ENCODE results near the gene NEURL2. TPM values are rescaled to one million over a fixed set of nuclear protein-coding genes. Genes with fewer than 3 reads are reported as not detected.
A peak's percentile ranks its signal among the peaks of the same experiment; 100 is the strongest.

NEURL2 gene
- 6.8 and 7.0 TPM in 2 replicates for total RNA-seq (ENCODE audit: low replicate concordance)

- TF ChIP-seq, protein P1, sequence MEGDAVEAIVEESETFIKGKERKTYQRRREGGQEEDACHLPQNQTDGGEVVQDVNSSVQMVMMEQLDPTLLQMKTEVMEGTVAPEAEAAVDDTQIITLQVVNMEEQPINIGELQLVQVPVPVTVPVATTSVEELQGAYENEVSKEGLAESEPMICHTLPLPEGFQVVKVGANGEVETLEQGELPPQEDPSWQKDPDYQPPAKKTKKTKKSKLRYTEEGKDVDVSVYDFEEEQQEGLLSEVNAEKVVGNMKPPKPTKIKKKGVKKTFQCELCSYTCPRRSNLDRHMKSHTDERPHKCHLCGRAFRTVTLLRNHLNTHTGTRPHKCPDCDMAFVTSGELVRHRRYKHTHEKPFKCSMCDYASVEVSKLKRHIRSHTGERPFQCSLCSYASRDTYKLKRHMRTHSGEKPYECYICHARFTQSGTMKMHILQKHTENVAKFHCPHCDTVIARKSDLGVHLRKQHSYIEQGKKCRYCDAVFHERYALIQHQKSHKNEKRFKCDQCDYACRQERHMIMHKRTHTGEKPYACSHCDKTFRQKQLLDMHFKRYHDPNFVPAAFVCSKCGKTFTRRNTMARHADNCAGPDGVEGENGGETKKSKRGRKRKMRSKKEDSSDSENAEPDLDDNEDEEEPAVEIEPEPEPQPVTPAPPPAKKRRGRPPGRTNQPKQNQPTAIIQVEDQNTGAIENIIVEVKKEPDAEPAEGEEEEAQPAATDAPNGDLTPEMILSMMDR (IDR thresholded peaks at IDR 0.05; ENCODE audit: insufficient read depth, low read length) = no peak
- peak within 1 kb of the TSS; percentile 85 for H3K4me3 ChIP-seq (ENCODE audit: low read depth, low read length)
- DNase-seq (ENCODE audit: low read depth) = peak; percentile 93
These were observed at the start of gene NEURL2, which contains the start of gene CTSA for GRCh38 chr20:45890985-45891983. TSS of gene NEURL2 (minus strand) at chr20:45891208. CDS start at chr20:45890991, 217 bp downstream. TSS of gene CTSA (plus strand) at chr20:45891335. CDS start at chr20:45891569, 234 bp downstream.

DNA sequence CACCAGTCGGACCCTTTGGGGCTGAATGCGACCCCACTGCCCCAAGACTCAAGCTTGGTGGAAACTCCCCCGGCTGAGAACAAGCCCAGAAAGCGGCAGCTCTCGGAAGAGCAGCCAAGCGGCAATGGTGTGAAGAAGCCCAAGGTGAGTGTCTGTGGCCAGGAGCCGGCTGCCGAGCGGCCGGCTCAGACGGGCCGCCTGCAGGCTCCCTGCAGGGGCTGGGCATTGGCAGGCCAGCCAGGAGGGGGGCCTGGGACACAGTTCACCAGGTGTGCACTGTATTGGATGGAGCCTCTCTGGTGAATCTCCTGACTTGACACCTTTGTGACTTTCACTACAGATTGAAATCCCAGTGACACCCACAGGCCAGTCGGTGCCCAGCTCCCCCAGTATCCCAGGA lies 49.5 kb upstream of the NEURL2 start:
- no peak overlapping the region for H3K4me3 ChIP-seq (ENCODE audit: low read depth, low read length)
- DNase-seq (ENCODE audit: low read depth) = no peak
- TF ChIP-seq, protein P1 (IDR thresholded peaks at IDR 0.05; ENCODE audit: insufficient read depth, low read length) = no peak

DNA sequence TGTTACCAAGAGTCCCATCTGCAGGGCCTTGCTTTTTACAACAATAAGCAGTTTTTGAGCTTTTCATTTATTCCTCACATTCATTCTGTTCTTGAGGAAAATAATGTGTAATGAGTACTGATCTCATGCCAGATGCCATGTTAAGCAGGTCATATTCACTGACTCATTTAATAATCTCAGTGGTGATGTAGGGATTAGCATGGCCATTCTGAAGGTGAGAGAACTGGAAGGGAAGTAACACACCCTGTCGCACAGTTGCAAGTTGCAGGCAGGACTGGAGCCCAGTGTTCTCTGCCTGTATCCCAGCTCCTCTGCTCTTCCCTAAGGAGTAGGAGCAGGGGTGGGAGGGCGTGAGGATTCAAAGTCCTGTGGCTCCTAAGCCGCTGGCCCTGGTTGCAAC lies 49.0 kb upstream of the NEURL2 start:
- no peak for DNase-seq (ENCODE audit: low read depth)
- no peak overlapping the region for H3K4me3 ChIP-seq (ENCODE audit: low read depth, low read length)
- TF ChIP-seq, protein P1 (IDR thresholded peaks at IDR 0.05; ENCODE audit: insufficient read depth, low read length) = no peak

- DNase-seq (ENCODE audit: low read depth) = no peak
- TF ChIP-seq, protein P1 (IDR thresholded peaks at IDR 0.05; ENCODE audit: insufficient read depth, low read length) = no peak
- H3K4me3 ChIP-seq (ENCODE audit: low read depth, low read length) = no peak overlapping the region
These were observed 47.9 kb upstream of the NEURL2 start for GRCh38 chr20:45938727-45939438.

DNA sequence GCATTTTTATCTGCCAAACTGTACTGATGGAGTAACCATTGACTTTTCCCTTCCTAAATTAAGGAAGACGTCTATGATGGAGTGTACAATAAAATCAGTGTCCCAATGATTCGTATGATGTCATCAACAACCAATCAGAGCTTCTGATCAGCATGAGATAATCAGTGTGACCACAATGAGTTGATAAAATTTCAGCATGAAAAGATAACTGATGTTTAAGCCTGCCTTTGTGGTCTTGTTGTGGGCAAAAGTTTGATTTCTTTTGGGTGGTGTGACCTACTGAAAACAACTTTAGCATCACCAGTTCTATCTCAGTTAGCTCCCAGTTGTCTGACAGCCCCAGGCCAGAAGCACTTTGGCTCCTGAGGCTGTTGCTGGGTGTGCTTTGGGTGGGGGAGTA lies 46.8 kb upstream of the NEURL2 start:
- DNase-seq (ENCODE audit: low read depth) = no peak
- H3K4me3 ChIP-seq (ENCODE audit: low read depth, low read length) = no peak overlapping the region
- TF ChIP-seq, protein P1 (IDR thresholded peaks at IDR 0.05; ENCODE audit: insufficient read depth, low read length) = no peak

DNA sequence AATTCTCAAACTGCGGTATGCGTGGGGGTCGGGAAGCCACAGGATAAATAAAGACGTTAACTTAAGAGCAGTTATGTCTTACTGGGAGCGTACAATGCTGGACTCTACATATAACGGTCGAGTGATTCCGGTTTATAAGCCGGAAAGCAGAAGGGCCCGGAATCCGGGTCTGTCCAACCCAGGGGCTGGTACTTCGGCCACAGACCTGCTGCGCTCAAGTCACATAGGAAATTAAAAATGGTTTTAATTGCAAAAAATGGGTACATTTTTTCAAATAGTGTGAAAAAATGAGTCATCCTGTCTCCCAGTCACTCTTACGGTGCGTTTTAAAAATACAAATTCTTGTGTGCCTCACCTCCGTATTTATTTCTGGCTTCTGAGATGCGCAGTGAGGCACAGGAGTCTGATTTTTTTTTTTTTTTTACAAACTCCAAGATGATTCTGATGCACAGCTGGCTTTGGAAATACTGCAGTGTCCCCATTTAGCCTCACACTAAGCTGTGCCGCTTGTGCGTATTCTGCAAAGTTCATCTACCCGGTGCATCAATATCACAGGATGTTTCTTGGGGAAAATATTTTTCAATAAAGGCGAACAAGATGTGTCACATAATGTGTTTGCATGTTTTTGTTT lies 44.5 kb upstream of the NEURL2 start:
- peak overlapping the region; percentile 71 for H3K4me3 ChIP-seq (ENCODE audit: low read depth, low read length)
- no peak for DNase-seq (ENCODE audit: low read depth)
- TF ChIP-seq, protein P1 (IDR thresholded peaks at IDR 0.05; ENCODE audit: insufficient read depth, low read length) = no peak
